Lung (tissue), 12 donors: ENCODE data around the gene CLN6. TPM values are rescaled to one million over a fixed set of nuclear protein-coding genes. Genes with fewer than 3 reads are reported as not detected.
A peak's percentile ranks its signal among the peaks of the same experiment; 100 is the strongest.

Source experiments
- ATAC-seq: fragments of 200-7000 bp; cut with Tn5 transposase; one replicate; pipeline ENCODE4 v1.9.1; 2020; ENCODE audit warnings: moderate number of reproducible peaks; ENCODE audit not compliant: insufficient read depth, low FRiP score
- DNase-seq, 3 donors: peaks; one replicate each; pipeline ENCODE4 v3.0.0-alpha.2; 2013 to 2017
- H3K27ac ChIP-seq, 2 donors: one replicate each; pipeline ENCODE4 v1.5.1; 2013; ENCODE audit warnings: mild to moderate bottlenecking in 2 of 2, moderate library complexity in 2 of 2, control low read depth in 1 of 2, inconsistent platforms in 1 of 2, low read depth in 1 of 2, low read length in 1 of 2
- H3K27me3 ChIP-seq, 3 donors: one replicate each; pipeline ENCODE4 v1.5.1; 2013; ENCODE audit warnings: low read length in 2 of 3; ENCODE audit not compliant: control insufficient read depth in 3 of 3, insufficient read depth in 3 of 3
- H3K36me3 ChIP-seq, 4 donors: one replicate each; pipeline ENCODE4 v1.5.1; 2013; ENCODE audit warnings: low read length in 4 of 4, mild to moderate bottlenecking in 1 of 4, moderate library complexity in 1 of 4; ENCODE audit not compliant: control insufficient read depth in 4 of 4, insufficient read depth in 4 of 4
- H3K4me1 ChIP-seq, 5 donors: one replicate each; pipeline ENCODE4 v1.5.1; 2013; ENCODE audit warnings: low read length in 5 of 5, mild to moderate bottlenecking in 2 of 5, moderate library complexity in 1 of 5; ENCODE audit not compliant: control insufficient read depth in 5 of 5, insufficient read depth in 5 of 5
- H3K4me3 ChIP-seq: one replicate; pipeline ENCODE4 v1.5.1; 2013; ENCODE audit warnings: mild to moderate bottlenecking, control low read depth, moderate library complexity
- H3K9ac ChIP-seq, 2 donors: one replicate each; pipeline ENCODE4 v1.5.1; 2013; ENCODE audit warnings: low read length in 2 of 2, control low read depth in 1 of 2; ENCODE audit not compliant: insufficient read depth in 1 of 2
- H3K9me3 ChIP-seq, 4 donors: one replicate each; pipeline ENCODE4 v1.5.1; 2013; ENCODE audit warnings: low read length in 3 of 4, mild to moderate bottlenecking in 1 of 4, moderate library complexity in 1 of 4; ENCODE audit not compliant: control insufficient read depth in 4 of 4, insufficient read depth in 3 of 4
- CTCF ChIP-seq: IDR thresholded peaks from 2 replicates; pipeline ENCODE4 v1.5.1; 2012; ENCODE audit warnings: mild to moderate bottlenecking; ENCODE audit errors: control extremely low read depth, extremely low read depth
- WGBS, 2 donors: extraction: QIAGEN DNeasy Blood & Tissue Kit; methylation state at CpG; one replicate each; pipeline ENCODE4 v1.1.7; 2013; 5-methylcytosine and 5-hydroxymethylcytosine counted together
- polyA plus RNA-seq, 2 donors: library from polyadenylated mRNA; stranded (reverse); fragments of 200-250 nt; gene quantifications; one replicate each; pipeline ENCODE4 v1.2.1, GENCODE V29; 2013
- total RNA-seq, 2 donors: library from RNA; depleted of rRNA in 1 of 2; stranded (reverse); fragments of >200 nt in 1 of 2; gene quantifications; one replicate each; pipeline ENCODE4 v1.2.1, GENCODE V29; 2014 to 2021
- donor health status: control.
- donor health status: control.
- donor health status: Bipolar disorder and iron deficiency.
- donor health status: healthy.
- donor health status: DM: yes; HTN: yes; CAD: no.

CLN6 gene
- total and polyA plus RNA-seq, 4 donors: 13.9 to 48.9 (median 42.2) TPM

GRCh38 chr15:68205558-68205944 lies 24.0 kb downstream of the CLN6 start:
- Histone ChIP-seq H3K27me3 (no peaks in the 10 kb centered on the region), H3K9me3 (no peaks in the 10 kb centered on the region), H3K9ac (no peak overlapping the region), H3K36me3 (peaks cover 0 to 5% (median 2%) of the 10 kb centered on the region in 4 donors), H3K27ac (peak overlapping the region in 1 of 2 donors; percentile 23), H3K4me3 (no peak overlapping the region), H3K4me1 (peaks cover 0 to 32% (median 10%) of the 10 kb centered on the region in 5 donors)
- no peak for DNase-seq
- no peak for ATAC-seq
- WGBS, 2 donors: 65 to 67% methylated on average over 13 of the region's 13 CpGs
- no peak for TF ChIP-seq CTCF

- DNase-seq: peak; percentile 67 to 81 (median 74)
- no peaks in the 10 kb centered on the region for H3K9me3 ChIP-seq
- peak within 1 kb of the TSS in 1 of 2 donors; percentile 58 for H3K27ac ChIP-seq
- peaks cover 0 to 5% (median 2%) of the 10 kb centered on the region in 4 donors for H3K36me3 ChIP-seq
- H3K27me3 ChIP-seq: no peaks in the 10 kb centered on the region
- no peak within 1 kb of the TSS for H3K9ac ChIP-seq
- peaks cover 0 to 34% (median 9%) of the 10 kb centered on the region in 5 donors for H3K4me1 ChIP-seq
- no peak within 1 kb of the TSS for H3K4me3 ChIP-seq
- WGBS, 2 donors: 22 to 32% methylated on average over 16 of the region's 16 CpGs
- no peak for ATAC-seq
- no peak for TF ChIP-seq CTCF
These were observed 24.6 kb downstream of the CLN6 start, which contains the start of gene CALML4 for GRCh38 chr15:68204776-68205557. Gene CALML4, minus strand, starts transcription at chr15:68205332. Its CDS starts 85 bp downstream, at chr15:68205247.

- no peak overlapping the region for H3K27ac ChIP-seq
- H3K9me3 ChIP-seq: no peaks in the 10 kb centered on the region
- H3K9ac ChIP-seq: no peak overlapping the region
- TF ChIP-seq CTCF: no peak
- H3K4me1 ChIP-seq: peaks cover 0 to 34% (median 9%) of the 10 kb centered on the region in 5 donors
- 92 to 93% methylated on average over 7 of the region's 7 CpGs for WGBS, 2 donors
- no peaks in the 10 kb centered on the region for H3K27me3 ChIP-seq
- DNase-seq (no peak), ATAC-seq (no peak)
- peaks cover 0 to 4% (median 2%) of the 10 kb centered on the region in 4 donors for H3K36me3 ChIP-seq
- no peak overlapping the region for H3K4me3 ChIP-seq
These were observed 25.2 kb downstream of the CLN6 start for GRCh38 chr15:68204361-68204760.
